Neural progenitor cell (in vitro differentiated cells): ENCODE data around the gene PDE9A.

Experiments
- EZH2 ChIP-seq: fragments of 200-600 bp; sonication (generic); IDR thresholded peaks from 2 replicates; pipeline ENCODE4 v1.6.1; 2017; ENCODE audit warnings: antibody characterized with exemption, mild to moderate bottlenecking, moderate library complexity
- EZH2phosphoT487 ChIP-seq: fragments of 200-600 bp; sonication (generic); IDR thresholded peaks from 2 replicates; pipeline ENCODE4 v1.6.1; 2017; ENCODE audit warnings: antibody characterized with exemption
- TF ChIP-seq, protein P1 (sequence below): fragments of 200-600 bp; sonication (generic); IDR thresholded peaks from 2 replicates; pipeline ENCODE4 v1.5.1; 2017; ENCODE audit warnings: antibody characterized with exemption, mild to moderate bottlenecking

DNA sequence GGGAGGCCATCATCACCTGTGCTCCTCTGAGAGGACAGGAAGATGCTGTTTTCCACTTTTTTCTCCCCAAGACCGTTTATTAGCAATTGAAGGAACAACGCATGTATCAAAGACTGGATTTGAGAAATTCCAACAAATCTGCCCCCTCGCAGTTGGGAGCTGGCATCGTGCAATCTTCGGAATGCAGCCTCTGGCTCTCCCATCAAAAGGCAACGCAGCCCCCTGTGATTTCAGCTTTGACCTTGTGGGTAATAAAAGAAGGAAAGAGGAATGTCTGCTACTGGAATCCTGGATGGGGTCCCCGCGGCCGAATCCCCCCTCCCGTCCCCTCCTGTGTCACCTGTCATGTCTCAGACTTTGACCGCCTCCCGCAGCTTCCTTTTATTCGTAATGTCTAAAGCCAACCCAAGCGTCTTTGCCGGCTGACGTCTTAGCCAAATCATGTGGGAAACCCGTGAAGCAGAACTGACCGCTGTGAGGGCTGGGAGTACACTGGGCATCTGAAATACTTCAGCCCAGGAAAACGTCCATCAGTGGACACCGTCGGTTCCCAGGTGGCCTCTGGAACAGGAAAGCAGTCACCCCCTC, 124.4 kb downstream of the PDE9A start:
- TF ChIP-seq, protein P1, sequence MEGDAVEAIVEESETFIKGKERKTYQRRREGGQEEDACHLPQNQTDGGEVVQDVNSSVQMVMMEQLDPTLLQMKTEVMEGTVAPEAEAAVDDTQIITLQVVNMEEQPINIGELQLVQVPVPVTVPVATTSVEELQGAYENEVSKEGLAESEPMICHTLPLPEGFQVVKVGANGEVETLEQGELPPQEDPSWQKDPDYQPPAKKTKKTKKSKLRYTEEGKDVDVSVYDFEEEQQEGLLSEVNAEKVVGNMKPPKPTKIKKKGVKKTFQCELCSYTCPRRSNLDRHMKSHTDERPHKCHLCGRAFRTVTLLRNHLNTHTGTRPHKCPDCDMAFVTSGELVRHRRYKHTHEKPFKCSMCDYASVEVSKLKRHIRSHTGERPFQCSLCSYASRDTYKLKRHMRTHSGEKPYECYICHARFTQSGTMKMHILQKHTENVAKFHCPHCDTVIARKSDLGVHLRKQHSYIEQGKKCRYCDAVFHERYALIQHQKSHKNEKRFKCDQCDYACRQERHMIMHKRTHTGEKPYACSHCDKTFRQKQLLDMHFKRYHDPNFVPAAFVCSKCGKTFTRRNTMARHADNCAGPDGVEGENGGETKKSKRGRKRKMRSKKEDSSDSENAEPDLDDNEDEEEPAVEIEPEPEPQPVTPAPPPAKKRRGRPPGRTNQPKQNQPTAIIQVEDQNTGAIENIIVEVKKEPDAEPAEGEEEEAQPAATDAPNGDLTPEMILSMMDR = no peak
- no peak for TF ChIP-seq EZH2
- TF ChIP-seq EZH2phosphoT487 = no peak
